Muscle of leg (tissue), 11 donors: ENCODE results near the gene SELENON. TPM values are rescaled to one million over a fixed set of nuclear protein-coding genes. Genes with fewer than 3 reads are reported as not detected.

ENCODE experiments used
- DNase-seq: peaks from one replicate; pipeline ENCODE4 v3.0.0; 2013
- H3K27ac ChIP-seq: one replicate; pipeline ENCODE4 v1.5.1; 2013; ENCODE audit warnings: mild to moderate bottlenecking, low read length, control low read depth
- H3K27me3 ChIP-seq: one replicate; pipeline ENCODE4 v1.6.1; 2013; ENCODE audit warnings: low read length; ENCODE audit not compliant: control insufficient read depth, insufficient read depth
- H3K36me3 ChIP-seq: one replicate; pipeline ENCODE4 v1.6.1; 2013; ENCODE audit warnings: low read length; ENCODE audit not compliant: control insufficient read depth, insufficient read depth
- H3K4me1 ChIP-seq: one replicate; pipeline ENCODE4 v1.6.1; 2013; ENCODE audit warnings: low read length; ENCODE audit not compliant: control insufficient read depth, insufficient read depth
- H3K4me3 ChIP-seq: one replicate; pipeline ENCODE4 v1.5.1; 2013; ENCODE audit warnings: low read length, control low read depth
- H3K9me3 ChIP-seq: replicated peaks from 2 replicates; pipeline ENCODE4 v1.6.1; 2013; ENCODE audit warnings: low read depth, low read length; ENCODE audit not compliant: control insufficient read depth
- WGBS: methylation state at CpG from one replicate; pipeline ENCODE4 v1.1.5; 2013; ENCODE audit warnings: missing lambda C conversion rate; ENCODE audit not compliant: insufficient coverage; 5-methylcytosine and 5-hydroxymethylcytosine counted together
- polyA plus RNA-seq, 8 donors: library from polyadenylated mRNA; unstranded; fragments of 120-200 nt; gene quantifications; one replicate each; pipeline versions ENCODE4 v1.2.1 to v1.2.3, GENCODE V29; 2013; ENCODE audit warnings: inconsistent platforms in 1 of 8, low replicate concordance in 1 of 8; ENCODE audit not compliant: insufficient read length in 8 of 8, insufficient read depth in 1 of 8
- total RNA-seq: library from RNA; stranded (reverse); fragments of 120-200 nt; gene quantifications from one replicate; pipeline ENCODE4 v1.2.4, GENCODE V29; 2013

The SELENON gene
- total and polyA plus RNA-seq, 9 donors, result 23.1 to 88.0 (median 64.9) TPM

GRCh38 chr1:25758466-25759070 lies 41.4 kb upstream of the SELENON start:
- no peaks in the 10 kb centered on the region for H3K9me3 ChIP-seq
- H3K4me1 ChIP-seq, result peaks cover 39% of the 10 kb centered on the region
- peaks cover 1% of the 10 kb centered on the region for H3K36me3 ChIP-seq
- WGBS, result 70% methylated on average over 8 of the region's 15 CpGs
- peak; percentile 25 for DNase-seq
- no peak overlapping the region for H3K4me3 ChIP-seq
- H3K27me3 ChIP-seq, result no peaks in the 10 kb centered on the region
- H3K27ac ChIP-seq, result no peak overlapping the region

- H3K9me3 ChIP-seq, result no peaks in the 10 kb centered on the region
- 81% methylated on average over 9 of the region's 11 CpGs for WGBS
- H3K27ac ChIP-seq, result no peak overlapping the region
- no peak overlapping the region for H3K4me3 ChIP-seq
- no peak for DNase-seq
- H3K36me3 ChIP-seq, result peaks cover 7% of the 10 kb centered on the region
- peaks cover 26% of the 10 kb centered on the region for H3K4me1 ChIP-seq
- H3K27me3 ChIP-seq, result no peaks in the 10 kb centered on the region
Measured at GRCh38 chr1:25760122-25760719, 39.8 kb upstream of the SELENON start.

- Histone ChIP-seq H3K36me3 (peaks cover 7% of the 10 kb centered on the region), H3K27ac (no peak overlapping the region), H3K4me3 (no peak overlapping the region), H3K4me1 (peaks cover 27% of the 10 kb centered on the region), H3K27me3 (no peaks in the 10 kb centered on the region), H3K9me3 (no peaks in the 10 kb centered on the region)
- no peak for DNase-seq
- WGBS, result no CpG with 5 or more reads among the region's 5 CpGs
Measured at GRCh38 chr1:25760871-25761270, 39.1 kb upstream of the SELENON start.

- Histone ChIP-seq H3K4me3 (no peak overlapping the region), H3K9me3 (no peaks in the 10 kb centered on the region), H3K4me1 (peaks cover 13% of the 10 kb centered on the region), H3K27me3 (no peaks in the 10 kb centered on the region), H3K27ac (no peak overlapping the region), H3K36me3 (peaks cover 7% of the 10 kb centered on the region)
- WGBS, result 89% methylated on average over 10 of the region's 10 CpGs
- DNase-seq, result no peak
Measured at GRCh38 chr1:25763493-25763892, 36.5 kb upstream of the SELENON start.

GRCh38 chr1:25765136-25765922 lies 34.7 kb upstream of the SELENON start:
- peaks cover 7% of the 10 kb centered on the region for H3K36me3 ChIP-seq
- 53% methylated on average over 4 of the region's 8 CpGs for WGBS
- H3K9me3 ChIP-seq, result no peaks in the 10 kb centered on the region
- no peaks in the 10 kb centered on the region for H3K27me3 ChIP-seq
- H3K4me1 ChIP-seq, result peaks cover 21% of the 10 kb centered on the region
- H3K27ac ChIP-seq, result peak overlapping the region; percentile 13
- DNase-seq, result no peak
- H3K4me3 ChIP-seq, result no peak overlapping the region

- Histone ChIP-seq H3K9me3 (no peaks in the 10 kb centered on the region), H3K4me3 (no peak overlapping the region), H3K4me1 (peaks cover 28% of the 10 kb centered on the region), H3K27me3 (no peaks in the 10 kb centered on the region), H3K36me3 (peaks cover 7% of the 10 kb centered on the region), H3K27ac (peak overlapping the region; percentile 13)
- peak; percentile 35 for DNase-seq
- 56% methylated on average over 5 of the region's 13 CpGs for WGBS
Measured at GRCh38 chr1:25765923-25766589, 33.9 kb upstream of the SELENON start.

DNA sequence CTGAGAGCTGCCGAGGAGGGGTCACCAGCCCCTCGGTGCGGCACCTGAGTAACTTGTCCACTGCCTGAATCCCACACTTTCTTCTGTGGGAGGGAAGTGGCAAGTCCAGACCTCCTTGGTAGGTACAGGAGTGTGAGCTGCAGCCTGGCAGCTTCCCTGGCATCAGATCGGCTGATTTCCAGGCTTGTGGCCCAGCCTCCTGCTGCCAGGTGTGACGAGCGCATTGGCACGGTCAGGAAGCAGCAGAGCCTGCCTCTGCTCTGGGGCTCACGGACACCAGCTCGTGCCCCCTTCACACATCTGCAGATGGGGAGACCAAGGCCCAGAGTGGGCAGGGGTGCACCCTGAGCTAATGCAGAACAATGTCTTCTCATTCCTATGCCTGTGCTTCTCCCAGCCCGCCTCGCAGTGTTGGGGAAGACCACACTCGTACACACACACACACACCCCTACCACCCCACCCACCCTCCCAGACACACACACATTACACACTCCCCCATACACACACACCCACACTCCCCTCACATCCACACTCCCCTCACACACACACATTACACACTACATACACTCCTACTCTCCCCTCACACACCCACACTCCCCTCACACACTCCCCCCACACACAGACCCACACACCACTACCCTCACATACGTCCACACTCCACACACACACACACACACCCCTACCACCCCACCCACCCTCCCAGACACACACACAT lies 33.1 kb upstream of the SELENON start:
- H3K9me3 ChIP-seq, result no peaks in the 10 kb centered on the region
- H3K27ac ChIP-seq, result no peak overlapping the region
- H3K27me3 ChIP-seq, result no peaks in the 10 kb centered on the region
- H3K4me3 ChIP-seq, result no peak overlapping the region
- DNase-seq, result no peak
- peaks cover 8% of the 10 kb centered on the region for H3K36me3 ChIP-seq
- H3K4me1 ChIP-seq, result peaks cover 37% of the 10 kb centered on the region
- 73% methylated on average over 12 of the region's 13 CpGs for WGBS

GRCh38 chr1:25767437-25767770 lies 32.6 kb upstream of the SELENON start:
- peaks cover 40% of the 10 kb centered on the region for H3K4me1 ChIP-seq
- H3K4me3 ChIP-seq, result no peak overlapping the region
- H3K27ac ChIP-seq, result no peak overlapping the region
- H3K9me3 ChIP-seq, result no peaks in the 10 kb centered on the region
- no peaks in the 10 kb centered on the region for H3K27me3 ChIP-seq
- DNase-seq, result no peak
- peaks cover 10% of the 10 kb centered on the region for H3K36me3 ChIP-seq

DNA sequence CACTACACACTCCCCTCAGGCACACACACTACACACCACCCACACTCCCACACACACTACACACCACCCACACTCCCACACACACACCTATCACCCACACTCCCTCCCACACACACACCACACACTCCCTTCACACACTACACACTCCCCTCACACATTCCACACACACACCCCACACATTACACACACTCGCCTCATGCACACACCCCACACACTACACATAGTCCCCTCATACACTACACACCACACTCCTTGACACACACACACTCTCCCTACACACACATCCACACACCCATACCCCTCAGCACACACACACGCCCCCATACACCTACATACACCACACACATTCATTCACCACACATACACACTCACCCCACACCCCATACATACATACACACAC lies 31.0 kb upstream of the SELENON start:
- Histone ChIP-seq H3K36me3 (peaks cover 6% of the 10 kb centered on the region), H3K4me1 (peaks cover 40% of the 10 kb centered on the region), H3K27ac (no peak overlapping the region), H3K4me3 (no peak overlapping the region), H3K27me3 (no peaks in the 10 kb centered on the region), H3K9me3 (no peaks in the 10 kb centered on the region)
- no peak for DNase-seq
- 100% methylated on average over 2 of the region's 2 CpGs for WGBS
